Fibroblast of skin of right biceps (primary cell): ENCODE data around the gene TSPAN31.
A peak's percentile ranks its signal among the peaks of the same experiment; 100 is the strongest.

Experiments
- DNase-seq: peaks from one replicate; pipeline ENCODE4 v3.0.0-alpha.2; 2013

Gene TSPAN31

DNA sequence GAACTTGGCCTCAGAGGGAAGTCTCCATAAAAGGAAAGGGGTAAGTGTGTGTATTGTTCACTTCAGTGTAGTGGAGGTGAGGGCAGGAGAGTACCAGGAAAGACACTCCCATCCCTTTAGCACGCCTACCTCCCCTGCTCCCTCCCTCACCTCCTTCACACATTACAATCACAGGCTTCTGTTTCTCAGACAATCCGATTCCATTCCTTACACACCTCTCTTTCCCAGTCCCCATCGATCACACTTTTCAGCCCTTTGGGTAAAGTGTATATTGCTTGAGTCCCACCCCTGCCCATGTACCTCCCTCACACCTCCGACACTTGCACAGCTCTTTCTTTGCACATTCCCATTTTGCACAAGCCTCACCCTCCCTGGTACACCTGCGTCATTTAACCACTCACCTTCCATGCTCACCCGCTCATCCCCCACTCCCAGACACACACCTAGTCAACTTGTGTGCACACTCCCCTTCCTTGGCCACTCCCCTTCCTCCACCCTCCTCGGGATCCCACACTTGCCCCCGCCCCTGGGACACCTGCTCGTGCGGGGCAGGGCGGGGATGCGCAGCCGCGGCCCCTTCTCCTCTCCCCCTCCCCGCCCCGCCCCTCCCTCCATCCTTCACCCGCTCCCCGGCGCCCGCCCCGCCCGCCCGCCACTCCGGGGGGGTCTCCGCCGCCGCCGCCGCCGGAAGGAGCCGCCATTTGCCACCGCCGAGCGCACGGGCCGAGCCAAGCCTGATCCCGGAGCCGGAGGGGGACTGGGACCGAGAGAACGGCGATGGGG lies 9.8 kb downstream of the TSPAN31 start, which contains the start of gene MARCHF9:
MARCHF9 (plus strand) TSS at position 693 of the 783 bp plus-strand sequence. CDS start 426 bp downstream, outside the sequence.
- DNase-seq: no peak

GRCh38 chr12:57755194-57755453 lies 10.3 kb downstream of the TSPAN31 start:
- no peak for DNase-seq

DNA sequence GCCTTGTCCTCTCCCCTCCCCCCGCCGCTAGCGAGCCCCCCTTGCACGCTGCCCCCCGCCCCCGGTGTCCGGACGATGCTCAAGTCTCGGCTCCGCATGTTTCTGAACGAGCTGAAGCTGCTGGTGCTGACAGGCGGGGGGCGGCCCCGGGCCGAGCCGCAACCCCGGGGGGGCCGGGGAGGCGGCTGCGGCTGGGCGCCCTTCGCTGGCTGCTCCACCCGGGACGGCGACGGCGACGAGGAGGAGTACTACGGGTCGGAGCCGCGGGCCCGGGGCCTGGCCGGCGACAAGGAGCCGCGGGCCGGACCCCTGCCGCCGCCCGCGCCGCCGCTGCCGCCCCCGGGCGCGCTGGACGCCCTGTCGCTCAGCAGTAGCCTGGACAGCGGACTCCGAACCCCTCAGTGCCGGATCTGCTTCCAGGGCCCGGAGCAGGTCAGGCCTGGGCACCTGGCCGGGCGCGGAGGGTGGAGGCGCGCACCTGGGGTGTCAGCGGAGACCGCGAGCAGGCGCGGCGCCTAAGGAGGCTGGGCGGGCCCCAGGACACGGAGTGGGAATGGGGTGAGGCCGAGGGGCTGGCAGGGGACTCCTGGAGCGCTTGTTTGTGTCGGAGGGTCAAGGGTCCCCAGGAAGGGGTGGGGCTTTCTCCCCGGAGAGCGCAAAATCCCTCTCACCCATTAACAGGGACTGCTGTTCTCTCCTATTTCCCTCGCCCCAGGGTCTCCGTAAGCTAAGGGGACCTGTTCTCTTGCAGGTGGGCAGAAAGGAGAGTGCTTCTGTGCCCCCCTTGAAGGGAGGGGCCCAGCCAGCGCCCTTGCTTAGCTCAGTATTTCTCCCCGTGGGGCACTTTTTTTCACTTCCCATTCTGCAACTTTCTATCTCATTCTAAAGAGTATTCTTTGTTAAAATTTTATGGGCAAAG lies 10.9 kb downstream of the TSPAN31 start:
- no peak for DNase-seq

GRCh38 chr12:57756406-57757341 lies 11.8 kb downstream of the TSPAN31 start:
- DNase-seq: peak; percentile 38

DNA sequence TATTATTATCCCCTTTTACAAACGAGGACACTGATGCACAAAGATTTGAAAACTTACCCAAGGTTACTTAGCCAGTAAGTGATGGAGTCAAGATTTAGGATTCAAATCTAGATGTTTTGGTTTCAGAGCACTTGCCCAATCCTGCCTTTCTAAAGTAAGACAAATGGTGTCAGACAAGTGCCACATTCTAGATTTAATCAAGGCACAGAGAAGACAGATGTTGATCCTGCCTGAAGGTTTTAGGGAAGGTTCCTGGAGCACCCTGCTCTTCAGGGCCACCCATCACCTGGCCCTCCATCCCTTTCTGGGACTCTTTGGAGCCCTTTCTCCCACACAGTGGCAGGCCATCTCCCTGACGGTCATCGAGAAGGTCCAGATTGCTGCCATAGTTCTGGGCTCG lies 12.9 kb downstream of the TSPAN31 start:
- DNase-seq: no peak

GRCh38 chr12:57758552-57759359 lies 13.9 kb downstream of the TSPAN31 start:
- no peak for DNase-seq

- no peak for DNase-seq
Measured at GRCh38 chr12:57759360-57759980, 14.6 kb downstream of the TSPAN31 start.

DNA sequence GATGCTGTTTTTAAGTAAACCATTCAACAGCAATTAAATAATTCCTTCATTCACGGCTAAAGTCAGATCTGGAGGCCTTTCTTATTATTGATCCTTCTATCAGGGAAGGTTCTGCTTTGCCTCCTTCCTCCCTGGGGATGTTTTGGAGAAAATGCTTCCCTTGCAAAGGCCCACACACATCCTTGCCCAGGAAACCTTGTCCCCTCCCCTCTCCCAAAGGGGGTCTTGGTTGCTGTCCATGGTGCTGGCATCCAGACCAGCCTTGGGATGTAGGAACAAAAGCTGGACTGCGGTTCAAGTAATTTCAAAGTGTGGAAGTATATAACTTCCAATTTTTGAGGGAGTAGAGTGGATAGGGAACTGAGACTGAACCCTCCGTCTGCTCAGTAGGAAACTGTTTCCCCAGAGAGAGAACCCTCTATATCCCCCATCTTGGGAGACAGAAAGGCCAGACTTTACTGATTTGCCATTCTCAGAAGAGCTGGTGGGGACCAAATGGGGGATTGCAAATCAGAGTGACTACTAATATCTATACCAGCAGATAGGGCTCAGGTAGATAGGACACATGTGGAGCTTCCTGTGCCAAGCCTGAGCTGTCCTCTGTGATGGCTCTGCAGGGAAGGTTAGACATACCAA lies 15.6 kb downstream of the TSPAN31 start:
- DNase-seq: no peak

- DNase-seq: no peak
Measured at GRCh38 chr12:57761391-57761998, 16.7 kb downstream of the TSPAN31 start.

DNA sequence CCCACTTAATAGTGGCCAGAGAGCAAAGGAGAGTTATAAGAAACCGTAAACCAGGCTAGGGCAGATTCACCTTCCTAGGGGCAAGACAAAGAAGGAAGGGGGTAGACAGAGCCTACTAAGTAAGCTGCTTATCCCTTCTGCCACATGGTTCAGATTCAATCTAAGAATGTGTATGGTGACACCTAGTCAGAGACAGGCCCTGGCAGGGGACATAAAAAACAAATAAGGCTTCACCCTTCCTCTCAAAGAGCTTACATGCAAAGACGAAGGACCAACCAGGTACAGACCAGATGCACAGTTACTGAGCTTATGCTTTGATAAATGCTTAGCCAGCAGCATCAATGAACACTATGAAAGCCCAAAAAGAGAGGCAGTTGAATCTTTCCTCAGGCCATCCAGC lies 17.6 kb downstream of the TSPAN31 start:
- no peak for DNase-seq

GRCh38 chr12:57763881-57764661 lies 19.2 kb downstream of the TSPAN31 start:
- no peak for DNase-seq

DNA sequence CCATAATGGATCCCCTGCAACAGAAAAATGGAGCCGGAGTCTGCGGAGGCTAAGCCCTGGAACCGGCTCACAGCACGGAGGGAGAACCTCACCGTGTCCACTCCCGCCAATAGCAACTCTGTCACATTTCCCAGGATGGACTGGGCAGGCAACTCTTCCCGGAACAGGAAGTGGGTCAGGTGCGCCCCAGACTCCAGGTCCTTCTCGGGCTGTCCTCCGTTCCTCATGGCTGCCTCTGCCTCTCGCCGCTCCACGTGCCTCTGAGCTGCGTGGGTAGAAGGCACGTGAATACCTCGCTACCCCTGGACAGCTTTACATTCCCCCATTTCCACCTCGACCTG lies 19.8 kb downstream of the TSPAN31 start:
- no peak for DNase-seq

GRCh38 chr12:57765003-57765697 lies 20.3 kb downstream of the TSPAN31 start:
- DNase-seq: peak; percentile 32

DNA sequence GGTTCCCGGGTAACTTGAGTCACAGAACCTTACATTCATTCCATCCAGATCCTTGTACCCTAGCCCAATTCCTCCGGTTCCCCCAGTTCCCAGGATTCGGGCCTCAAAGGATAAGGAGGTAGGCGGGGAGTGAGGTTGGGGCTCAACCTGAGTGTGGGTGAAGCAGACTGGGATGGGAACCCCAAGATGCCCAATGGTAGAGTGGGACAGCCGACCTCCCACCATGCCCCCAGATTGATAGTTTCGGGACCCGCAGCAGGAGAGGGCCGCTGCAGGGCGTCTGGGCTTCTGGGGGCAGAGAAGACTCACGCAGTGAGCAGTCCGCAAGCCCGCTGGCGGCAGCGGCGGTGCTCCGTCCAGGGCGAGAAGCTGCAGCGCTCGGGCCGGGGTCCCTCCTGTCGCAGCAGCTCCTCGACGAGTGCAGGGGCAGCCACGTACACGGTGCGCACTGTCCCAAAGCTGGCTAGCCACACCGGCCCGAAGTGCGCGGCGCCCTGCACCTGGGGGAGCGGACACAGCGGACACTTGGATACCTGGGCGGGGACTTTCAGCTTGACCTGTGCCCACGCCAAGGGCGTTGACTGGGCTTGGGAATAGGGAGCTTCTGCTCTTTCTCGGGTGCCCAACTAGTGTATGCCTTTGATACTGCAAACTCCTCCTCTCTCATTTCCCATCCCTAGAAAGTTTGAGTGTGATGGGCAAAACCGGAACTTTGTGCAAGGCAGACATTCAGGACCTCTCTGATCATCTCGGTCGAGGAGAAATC lies 21.0 kb downstream of the TSPAN31 start:
- no peak for DNase-seq

GRCh38 chr12:57766464-57767304 lies 21.8 kb downstream of the TSPAN31 start, which contains the start of gene CYP27B1:
TSS of gene CYP27B1 (minus strand) at chr12:57767078. CDS start at chr12:57767041, 37 bp downstream.
- no peak for DNase-seq

DNA sequence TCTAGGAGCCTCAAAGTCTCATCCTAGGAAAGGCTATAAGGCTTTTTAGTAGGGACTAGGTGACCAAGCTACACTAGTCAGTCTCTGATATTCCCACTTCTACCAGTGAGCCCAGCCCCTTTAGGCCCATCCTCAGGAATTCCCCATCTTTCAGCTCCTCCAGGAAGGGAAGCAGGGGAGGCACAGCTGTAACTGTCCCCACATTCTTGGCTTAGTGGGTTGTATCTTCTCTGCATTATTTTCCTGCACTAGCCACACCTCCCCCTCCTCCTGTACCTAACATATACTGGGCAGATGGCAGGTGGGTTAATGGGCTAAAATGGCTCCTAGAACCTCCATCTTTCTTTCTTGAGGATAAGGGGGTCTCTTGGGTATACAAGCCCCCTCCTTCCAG lies 22.5 kb downstream of the TSPAN31 start:
- no peak for DNase-seq

- no peak for DNase-seq
Measured at GRCh38 chr12:57767876-57768275, 23.0 kb downstream of the TSPAN31 start.
